Neural progenitor cell (in vitro differentiated cells): ENCODE measurements around the gene PRDM16.

Experiments used
- CTCF ChIP-seq: fragments of 200-600 bp; sonication (generic); IDR thresholded peaks from 2 replicates; pipeline ENCODE4 v1.5.1; 2017; ENCODE audit warnings: antibody characterized with exemption, mild to moderate bottlenecking
- EZH2 ChIP-seq: fragments of 200-600 bp; sonication (generic); IDR thresholded peaks from 2 replicates; pipeline ENCODE4 v1.6.1; 2017; ENCODE audit warnings: antibody characterized with exemption, mild to moderate bottlenecking, moderate library complexity

- TF ChIP-seq CTCF, result no peak
- no peak for TF ChIP-seq EZH2
These were observed 327.4 kb downstream of the PRDM16 start for GRCh38 chr1:3396411-3396810.
